NOMO-1 treated with DMSO at 0.1 percent for 48 hours (cell line): ENCODE results near the gene ZNF516.
A peak's percentile ranks its signal among the peaks of the same experiment; 100 is the strongest.
"Not testable (repeated sequence)": the region's sequence is repeated elsewhere in the genome, so short reads cannot be mapped to it uniquely, and the experiment has no call there.

Source experiments
- DNase-seq: peaks from one replicate; lab custom pipeline; 2025; ENCODE audit not compliant: unreplicated experiment; lab: John Stamatoyannopoulos, UW

The ZNF516 gene, protein sequence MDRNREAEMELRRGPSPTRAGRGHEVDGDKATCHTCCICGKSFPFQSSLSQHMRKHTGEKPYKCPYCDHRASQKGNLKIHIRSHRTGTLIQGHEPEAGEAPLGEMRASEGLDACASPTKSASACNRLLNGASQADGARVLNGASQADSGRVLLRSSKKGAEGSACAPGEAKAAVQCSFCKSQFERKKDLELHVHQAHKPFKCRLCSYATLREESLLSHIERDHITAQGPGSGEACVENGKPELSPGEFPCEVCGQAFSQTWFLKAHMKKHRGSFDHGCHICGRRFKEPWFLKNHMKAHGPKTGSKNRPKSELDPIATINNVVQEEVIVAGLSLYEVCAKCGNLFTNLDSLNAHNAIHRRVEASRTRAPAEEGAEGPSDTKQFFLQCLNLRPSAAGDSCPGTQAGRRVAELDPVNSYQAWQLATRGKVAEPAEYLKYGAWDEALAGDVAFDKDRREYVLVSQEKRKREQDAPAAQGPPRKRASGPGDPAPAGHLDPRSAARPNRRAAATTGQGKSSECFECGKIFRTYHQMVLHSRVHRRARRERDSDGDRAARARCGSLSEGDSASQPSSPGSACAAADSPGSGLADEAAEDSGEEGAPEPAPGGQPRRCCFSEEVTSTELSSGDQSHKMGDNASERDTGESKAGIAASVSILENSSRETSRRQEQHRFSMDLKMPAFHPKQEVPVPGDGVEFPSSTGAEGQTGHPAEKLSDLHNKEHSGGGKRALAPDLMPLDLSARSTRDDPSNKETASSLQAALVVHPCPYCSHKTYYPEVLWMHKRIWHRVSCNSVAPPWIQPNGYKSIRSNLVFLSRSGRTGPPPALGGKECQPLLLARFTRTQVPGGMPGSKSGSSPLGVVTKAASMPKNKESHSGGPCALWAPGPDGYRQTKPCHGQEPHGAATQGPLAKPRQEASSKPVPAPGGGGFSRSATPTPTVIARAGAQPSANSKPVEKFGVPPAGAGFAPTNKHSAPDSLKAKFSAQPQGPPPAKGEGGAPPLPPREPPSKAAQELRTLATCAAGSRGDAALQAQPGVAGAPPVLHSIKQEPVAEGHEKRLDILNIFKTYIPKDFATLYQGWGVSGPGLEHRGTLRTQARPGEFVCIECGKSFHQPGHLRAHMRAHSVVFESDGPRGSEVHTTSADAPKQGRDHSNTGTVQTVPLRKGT

DNA sequence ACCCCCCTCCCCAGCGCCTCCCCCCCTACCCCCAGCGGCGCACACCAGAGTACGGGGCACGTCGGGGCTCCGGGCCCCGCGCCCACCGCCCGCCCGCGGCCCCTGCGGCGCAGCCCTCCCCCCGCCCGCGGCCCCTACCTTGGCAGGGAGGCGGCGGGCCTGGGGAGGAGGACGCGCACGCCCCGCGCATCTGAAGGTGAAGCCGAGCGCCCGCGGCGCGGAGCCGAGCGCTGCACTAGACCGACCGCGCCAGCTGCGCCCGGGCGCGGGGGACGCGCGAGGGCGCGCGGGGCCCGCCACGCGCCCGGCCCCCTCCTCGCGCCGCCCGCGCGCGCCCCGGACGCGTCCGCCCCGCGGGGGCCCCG, at the start of gene ZNF516:
TSS of gene ZNF516 (minus strand) at position 237 of the 365 bp plus-strand sequence. CDS start 52,188 bp downstream, outside the sequence.
- DNase-seq: no peak

DNA sequence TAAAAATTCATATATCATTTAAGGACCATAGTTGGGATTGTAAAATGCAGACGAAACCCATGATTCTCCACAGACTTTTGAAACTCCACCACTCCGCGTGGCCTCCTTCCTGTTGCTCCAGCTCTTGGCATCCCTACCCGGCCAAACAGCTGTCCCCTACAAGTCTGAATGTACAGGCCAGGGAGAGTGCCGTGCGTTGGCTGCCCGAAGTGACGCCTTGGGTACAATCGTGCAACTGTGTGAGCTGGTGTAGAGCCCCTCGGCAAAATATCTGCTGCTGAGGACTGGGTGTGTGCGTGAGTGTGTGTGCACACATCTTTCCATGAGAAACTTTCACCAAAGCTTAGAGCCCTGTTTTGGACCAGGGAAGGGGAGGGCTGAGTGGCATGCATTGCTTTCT, 43.8 kb upstream of the ZNF516 start:
- no peak for DNase-seq

DNA sequence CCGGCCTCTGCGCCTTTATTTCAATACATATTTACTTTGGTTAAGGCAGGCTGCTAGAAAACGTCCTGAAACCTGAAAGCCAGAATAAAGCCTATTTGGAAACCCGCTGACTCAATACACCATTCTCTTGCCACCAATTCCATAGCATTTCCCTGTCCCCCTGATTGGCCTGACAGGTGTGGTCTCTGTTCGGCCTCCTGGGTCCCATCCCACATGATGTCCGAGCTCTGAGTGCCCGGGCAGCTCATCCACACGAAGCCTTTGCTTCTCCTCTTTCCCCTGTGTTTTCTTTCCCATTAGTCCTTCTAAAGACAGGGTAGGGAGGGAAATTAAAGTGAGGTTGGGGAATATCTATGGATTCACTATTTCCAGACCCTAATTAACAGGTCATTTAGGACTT, 42.6 kb upstream of the ZNF516 start:
- DNase-seq: no peak

DNA sequence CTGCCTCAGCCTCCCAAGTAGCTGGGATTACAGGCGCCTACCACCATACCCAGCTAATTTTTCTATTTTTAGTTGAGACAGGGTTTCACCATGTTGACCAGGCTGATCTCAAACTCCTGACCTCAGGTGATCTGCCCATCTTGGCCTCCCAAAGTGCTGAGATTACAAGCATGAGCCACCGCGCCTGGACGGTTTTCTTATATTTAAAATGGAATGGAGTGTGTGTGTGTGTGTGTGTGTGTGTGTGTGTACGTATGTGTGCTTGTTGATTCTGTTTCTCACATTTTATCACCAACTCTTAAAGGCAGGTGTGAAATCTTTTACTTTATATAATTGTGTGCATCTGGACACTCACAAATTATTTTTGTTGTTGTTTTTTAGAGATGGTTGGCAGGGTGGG, 41.6 kb upstream of the ZNF516 start:
- DNase-seq: not testable (repeated sequence)

DNA sequence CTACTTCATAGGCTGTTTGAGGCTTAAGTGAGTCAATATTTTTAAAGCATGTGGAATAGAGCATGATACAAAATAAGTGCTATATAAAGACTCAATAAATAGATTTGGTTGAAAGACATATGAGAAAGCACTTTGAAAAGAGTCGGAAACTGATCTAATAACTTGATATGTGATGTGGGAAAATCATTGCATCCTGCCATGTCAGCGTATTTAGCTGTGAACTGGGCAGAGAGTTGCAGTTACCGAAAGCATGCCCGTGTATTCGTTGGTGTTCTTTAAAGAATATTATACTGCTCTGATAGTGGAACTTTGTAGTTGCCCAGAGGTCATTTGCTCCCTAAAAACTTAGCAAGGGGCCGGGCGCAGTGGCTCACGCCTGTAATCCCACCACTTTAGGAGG, 37.8 kb upstream of the ZNF516 start:
- no peak for DNase-seq

DNA sequence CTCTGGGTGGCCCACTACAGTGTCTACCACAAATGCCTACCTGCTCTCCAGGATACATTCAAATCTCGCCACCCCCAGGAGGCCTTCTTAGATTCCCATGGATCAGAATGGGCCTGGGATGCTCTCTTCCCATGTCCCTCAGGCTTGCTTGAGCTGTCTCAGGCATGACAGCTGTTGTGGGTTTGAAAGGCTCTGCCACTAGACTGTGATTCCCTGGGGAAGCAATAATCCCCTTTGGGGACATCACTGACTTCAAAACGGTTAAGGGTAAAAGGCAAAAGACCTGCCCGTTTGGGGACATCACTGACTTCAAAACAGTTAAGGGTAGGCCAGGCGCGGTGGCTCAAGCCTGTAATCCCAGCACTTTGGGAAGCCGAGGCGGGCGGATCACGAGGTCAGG, 35.8 kb upstream of the ZNF516 start:
- DNase-seq: no peak

DNA sequence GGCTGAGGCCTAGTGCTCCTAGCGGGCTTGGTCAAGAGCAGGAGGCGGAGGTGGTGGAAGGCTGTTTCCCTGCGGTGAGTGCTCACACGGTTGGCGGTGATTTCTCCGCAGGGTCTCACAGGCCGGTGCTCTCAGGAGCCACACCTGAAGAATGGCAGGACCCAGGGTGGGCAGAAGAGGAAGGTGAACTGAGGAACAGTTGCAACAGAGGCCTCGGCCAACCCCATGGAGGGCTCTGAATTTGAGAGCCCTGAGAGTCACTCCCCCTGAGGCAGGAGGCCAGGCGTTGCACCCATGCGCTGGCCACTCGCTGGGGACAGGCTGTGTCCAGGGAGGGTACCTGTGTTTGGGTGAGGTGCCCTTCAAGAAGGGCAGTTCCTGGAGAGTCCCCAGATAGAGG, 35.3 kb upstream of the ZNF516 start:
- no peak for DNase-seq

DNA sequence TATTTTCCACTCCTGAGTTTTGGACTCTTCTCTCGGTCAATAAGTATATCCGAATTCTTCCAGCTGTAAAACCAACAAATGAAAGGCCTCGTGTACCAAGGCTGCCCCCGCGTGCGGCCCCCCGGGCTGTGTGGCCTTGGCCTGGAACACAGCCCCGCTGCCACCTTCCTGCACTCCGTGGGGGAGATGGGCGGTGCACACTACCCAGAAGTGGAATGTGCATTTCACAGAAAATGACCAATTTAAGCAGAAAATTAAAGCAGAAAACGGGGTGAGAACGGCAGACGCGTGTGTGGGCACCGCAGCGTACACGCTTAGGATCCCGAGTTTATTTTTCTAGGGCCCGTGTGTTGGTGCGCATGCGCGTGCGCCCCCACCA, 34.4 kb upstream of the ZNF516 start:
- no peak for DNase-seq

DNA sequence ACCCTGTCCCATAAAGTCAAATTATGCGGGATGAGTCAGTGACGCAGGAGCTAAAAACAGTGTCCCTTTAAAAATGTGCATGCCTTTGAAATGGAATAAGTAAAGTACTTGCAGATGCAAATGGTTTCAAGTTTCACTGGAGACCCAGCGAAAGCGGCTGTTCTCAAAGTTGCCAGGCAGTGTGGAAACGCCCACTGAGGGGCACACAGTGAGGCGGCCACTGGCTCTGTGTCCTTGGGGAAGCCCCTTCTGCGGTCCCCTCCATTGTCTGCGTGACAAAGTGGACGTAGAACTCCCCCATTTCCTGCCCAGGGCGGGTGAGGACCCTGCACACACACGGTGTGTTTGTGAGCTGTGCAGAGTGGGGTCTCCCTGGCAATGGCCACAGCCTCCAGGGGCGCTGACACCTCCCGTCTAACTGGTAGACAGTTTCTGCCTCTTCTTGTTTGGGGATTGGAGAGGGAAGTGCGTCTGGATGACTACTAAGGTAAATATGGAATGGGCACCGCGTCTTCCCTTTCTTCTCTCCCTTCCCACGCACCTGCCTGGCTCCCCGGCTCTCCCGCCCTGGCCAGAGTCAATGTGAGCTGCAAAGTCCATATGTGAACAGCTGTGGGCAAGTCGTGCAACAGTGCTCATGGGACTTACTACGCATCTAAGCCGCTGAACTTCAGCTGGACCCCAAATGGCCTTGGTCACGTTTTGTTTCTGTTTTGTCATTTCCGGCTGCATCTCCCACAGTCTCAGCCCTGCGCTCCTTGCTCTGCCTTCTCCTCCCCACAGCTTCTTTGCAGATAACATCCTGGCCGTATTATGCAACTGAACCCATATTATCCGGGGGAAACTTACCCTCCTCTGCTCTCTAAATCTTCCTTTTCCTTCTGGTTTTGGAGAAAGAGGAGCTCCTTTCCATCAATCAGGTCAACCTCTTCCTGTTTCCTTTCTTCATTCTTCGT, 33.7 kb upstream of the ZNF516 start:
- DNase-seq: peak; percentile 53

DNA sequence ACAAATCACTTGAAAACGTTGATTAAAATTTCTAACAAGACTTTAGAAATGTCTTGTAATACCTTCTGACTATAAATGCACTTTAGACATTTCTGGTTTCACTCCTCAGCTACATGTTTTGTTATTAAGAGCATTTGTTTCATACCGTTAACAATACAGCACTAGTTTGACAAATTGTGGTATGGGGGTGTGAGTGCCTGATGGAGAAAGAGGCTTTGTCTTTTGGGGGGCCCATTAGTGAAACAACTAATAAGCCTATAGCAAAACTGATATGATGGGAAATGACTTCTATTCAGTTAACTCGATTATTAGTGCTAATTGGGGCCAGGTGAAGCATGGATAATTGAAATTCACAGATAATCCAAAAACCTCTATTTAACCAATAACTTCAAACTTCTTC, 30.9 kb upstream of the ZNF516 start:
- DNase-seq: no peak

DNA sequence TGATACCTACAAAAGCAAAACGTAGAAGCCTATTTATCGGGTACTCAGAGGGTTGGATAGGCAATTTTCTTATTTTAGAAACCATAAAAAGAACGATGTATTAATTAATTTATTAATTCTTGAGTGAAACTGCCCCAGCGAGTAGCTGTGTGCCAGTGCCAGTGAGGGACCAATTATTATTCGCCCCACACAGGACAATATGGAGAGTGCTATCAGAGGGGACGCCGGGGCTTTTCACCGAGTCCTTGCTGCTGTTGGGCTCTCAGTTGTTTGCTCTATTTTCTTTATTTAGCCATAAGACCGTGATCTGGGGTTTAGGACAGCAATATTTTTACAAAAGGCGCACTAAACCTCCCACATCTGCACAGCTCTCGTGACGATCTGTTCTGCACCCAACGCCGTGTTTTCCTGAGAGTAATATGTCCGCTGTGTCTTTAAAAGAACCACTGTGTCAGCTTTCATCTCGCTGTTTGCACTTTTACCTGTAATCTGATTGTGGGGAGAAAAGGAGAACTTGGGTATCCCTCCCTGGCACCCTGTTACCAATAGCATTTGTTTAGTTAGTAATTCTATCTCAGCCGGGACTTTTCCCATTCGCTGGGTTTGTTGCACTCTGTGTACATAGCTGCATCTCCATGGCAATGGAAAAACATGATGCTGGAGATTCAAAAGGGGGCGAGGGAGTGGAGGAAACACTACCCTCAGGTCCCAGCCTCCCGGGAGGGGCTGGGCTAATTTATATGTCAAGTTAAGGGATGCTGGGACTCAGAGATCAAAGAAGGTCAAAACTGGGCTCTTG, 30.1 kb upstream of the ZNF516 start:
- peak; percentile 23 for DNase-seq

DNA sequence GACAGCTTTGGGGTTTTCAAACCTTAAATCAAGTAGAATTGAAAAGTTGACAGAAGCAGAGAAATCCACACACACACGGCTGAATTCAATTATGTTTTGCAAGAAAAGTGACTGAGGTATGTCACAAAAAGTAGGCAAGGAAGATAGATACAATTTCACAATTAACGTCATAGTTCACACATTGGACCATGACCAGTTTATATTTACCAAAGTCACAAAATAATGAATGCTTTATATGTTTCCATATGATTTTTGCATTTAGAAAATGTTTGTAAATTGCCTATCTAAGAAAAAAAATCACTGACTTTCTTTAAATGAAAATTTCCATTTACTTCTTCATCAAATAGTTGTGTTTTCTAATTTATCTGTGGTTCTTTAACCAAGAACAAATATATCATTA, 29.4 kb upstream of the ZNF516 start:
- no peak for DNase-seq

DNA sequence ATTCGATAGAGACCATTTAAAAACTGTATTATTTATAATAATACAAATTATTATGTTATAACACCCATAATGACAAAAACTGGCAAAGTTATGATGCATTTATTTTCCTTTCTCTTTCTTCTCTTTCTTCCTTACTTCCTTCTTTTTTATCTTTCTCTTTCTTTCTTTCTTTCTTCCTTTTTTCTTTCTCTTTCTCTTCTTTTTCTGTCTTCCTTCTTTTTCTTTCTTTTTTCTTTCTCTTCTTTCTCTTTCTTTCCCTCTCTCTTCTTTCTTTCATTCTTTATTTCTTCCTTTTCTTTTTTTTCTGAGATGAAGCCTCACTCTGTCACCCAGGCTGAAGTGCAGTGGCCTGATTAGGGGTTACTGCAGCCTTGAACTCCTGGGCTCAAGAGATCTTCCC, 27.5 kb upstream of the ZNF516 start:
- no peak for DNase-seq

DNA sequence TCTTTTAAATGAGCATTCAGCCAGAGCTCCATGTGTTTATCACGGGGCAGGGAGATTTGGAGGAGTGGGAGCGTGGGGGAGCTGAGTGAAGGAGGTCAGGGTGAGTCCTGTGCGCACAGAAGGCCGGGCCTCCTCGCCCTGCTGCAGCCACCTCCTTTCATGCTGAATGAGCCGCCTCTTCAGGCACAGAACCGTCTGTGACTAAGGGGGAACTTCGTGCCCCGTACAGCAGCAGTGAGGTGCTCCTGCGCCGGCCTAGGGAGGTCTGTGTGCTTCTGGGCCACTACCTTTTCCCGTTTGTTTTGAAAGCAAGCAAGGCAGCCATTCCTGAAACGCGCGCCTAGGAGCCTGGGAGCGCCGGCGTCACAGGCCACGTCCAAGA, 27.1 kb upstream of the ZNF516 start:
- no peak for DNase-seq

DNA sequence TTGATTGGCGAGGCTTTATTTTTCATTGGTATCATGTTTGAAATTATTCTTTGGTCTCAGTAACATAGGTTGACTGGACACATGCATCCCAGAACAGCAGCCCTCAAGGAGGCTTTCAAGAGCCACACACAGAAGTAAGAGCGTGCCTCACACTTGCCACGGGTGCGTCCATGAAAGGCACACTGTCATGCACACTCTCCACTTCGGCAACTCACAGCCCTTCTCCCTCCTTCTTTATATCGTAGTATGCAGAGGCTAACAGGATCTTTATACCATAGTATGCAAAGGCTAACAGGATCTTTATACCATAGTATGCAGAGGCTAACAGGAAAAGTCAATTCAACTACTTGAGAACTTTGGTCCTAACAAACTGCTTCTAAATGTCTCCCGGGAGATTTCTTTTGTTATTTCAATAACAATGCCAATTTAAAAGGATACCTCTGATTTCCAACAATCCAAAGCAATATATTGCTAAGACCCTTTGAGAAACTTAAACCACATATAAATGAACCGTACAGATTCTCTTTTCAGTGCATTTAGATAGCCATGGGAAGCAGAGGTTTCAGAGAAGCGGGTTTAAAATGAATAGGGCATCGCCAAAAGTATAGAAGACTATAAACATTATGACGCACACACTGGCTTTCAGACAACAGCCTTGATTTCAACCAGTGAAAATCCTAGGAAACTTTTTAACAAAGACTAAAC, 26.5 kb upstream of the ZNF516 start:
- DNase-seq: no peak

DNA sequence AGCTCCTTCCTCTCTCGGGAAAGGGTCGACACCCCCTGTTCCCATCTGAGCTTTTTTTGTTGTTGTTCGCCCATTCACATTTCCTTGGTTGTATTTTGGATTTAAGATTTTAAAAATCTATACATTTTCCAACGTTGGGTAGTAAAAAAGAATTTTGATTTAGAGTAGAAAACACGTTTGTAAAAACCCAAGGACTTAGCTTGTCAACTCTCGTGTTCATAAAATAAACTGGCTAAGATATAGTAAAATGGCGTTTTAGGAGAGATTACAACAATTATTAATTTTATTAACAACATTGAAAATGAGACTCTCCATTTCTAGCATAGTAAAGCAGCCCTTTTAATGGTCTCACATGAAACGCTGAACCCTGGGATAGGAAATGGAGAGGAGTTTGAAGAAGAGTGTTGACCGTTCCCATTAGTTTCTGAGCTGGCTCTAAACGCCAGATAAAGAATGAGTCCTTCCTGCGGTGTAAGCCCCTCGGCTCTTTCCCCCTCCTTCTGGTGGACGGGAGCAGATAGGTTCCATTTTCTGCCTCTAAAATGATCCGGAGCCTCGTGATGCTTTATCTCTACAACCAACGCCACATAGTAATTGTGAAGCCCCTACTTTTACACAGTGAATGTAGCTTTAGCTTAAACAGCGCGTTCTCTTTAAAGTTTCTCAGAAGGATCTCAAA, 24.0 kb upstream of the ZNF516 start:
- no peak for DNase-seq

DNA sequence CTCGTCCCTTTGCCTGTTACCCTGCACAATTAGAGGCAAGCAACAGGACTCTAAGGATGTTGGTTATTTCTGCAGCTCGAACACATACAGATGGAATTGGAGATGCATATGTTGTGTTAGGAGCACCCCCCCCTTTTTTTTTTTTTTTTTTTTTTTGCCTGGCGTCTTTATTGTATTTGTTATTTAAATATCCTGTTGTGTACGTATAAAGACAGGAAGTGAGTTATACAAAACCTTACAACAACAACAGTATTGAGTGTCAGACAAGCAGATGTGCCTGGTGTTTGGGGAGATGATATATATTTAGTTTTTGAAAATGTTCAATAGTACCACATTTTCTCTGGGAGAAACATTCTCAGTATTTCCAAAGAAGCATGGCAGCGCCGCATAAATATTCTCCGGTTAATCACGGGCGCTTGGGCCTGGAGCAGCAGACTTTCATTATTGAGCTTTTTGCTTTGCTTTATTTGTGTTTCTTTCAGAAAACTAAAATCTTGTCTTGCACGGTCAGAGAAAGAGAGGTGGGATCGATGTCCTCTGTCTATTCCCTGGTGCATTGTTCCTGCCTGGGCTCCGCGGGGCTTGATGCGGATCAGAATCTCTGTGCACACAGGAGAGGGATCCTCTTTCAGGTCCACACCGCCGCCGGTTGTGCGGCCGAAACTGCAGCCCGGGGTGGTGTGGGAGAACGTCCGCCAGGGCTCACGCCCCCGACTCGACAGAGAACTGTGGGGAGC, 23.2 kb upstream of the ZNF516 start:
- DNase-seq: no peak

DNA sequence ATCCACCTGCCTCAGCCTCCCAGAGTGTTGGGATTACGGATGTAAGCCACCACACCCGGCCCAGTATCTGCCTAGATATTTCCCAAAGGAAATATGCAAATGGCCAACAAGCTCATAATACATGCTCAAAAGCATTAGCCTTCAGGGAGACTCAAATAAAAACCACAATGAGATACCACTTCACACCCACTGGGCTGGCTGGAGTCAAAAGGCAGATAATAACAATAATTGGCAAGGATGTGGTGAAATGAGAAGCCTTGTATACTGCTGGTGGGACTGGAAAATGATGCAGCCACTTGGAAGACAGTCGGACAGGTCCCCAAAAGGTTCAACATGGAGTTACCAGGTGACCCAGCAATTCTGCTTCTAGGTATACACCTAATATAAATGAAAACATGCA, 20.5 kb upstream of the ZNF516 start:
- no peak for DNase-seq
